Measurements from ENCODE around the gene STRIP2. TPM values are rescaled to one million over a fixed set of nuclear protein-coding genes. Genes with fewer than 3 reads are reported as not detected.

The STRIP2 gene
- total RNA-seq, 1 experiment from 2014 or later = 7.5 TPM

DNA sequence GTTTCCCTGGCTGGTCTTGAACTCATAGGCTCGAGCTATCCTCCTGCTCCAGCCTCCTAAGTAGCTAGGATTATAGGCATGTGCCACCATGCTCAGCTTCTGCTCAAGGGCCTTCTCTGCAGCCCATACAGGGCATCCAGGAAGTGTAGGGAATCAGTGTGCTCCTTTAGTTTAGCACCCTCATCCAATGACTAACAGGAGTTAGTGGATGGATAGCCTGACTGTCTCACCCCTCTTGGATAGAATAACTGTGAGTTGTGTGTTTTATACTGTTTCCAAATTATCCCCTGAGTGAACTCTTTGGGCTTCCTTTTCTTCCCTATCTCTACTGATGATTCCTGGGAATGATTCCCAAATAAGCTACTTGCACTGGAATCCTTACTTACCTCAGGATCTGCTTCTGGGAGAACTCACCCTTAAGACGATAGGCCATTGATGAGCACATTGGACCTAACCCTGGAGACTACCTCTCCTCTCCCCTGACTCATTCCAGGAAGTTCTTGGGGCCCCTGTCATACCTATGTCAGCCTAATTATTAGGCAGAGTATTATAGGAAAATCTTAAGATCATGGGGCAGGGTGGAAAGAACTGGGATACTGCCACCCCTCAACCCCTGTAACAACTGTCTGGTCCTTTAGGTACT, 18.5 kb downstream of the STRIP2 start:
- Histone ChIP-seq H3K4me3 (no peak overlapping the region), H3K9me3 (replicated peaks) (no peaks in the 10 kb centered on the region), H3K27ac (no peak overlapping the region), H3K36me3 (peaks cover 25% of the 10 kb centered on the region), H3K4me1 (replicated peaks) (no peaks in the 10 kb centered on the region), H3K27me3 (replicated peaks) (no peaks in the 10 kb centered on the region)
- no peak for DNase-seq (ENCODE audit: low read depth in 1 of 2, low spot score in 2 of 2)

DNA sequence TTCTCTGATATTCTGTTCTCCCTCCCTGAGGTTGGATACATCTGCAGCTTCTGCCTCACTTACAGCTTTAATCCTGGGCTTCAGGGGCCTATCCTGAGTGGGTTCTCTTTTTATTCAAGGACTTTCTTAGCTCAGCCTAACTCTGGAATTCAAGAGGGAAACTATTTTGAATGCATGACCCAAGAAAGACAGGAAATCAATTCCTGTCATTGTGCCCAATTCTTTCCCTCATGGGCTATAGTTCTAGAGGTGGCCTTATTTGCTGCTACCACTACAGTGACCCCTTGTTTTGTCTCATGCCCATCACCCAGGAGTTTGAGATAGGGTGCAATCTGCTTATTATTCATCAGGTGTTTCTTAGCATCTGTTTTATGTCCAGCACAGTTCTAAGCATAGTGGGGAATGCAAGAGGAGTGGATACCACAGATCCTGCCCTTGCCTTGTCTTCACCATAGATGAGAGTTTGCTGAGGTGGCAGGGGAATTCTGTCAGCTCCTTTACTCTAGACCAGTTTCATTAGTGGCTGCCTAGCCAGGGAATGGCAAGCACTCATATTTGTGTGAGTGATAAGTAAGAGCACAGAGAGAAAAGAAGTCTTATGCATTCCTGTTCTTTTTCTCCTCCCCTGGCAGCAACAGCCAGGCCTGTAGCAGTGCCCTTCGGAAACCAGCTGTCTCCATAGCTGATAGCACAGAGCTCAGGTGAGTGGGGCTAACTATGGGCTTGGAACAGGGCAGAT, 19.4 kb downstream of the STRIP2 start:
- no peaks in the 10 kb centered on the region for H3K4me1 ChIP-seq (replicated peaks)
- peaks cover 24% of the 10 kb centered on the region for H3K36me3 ChIP-seq
- no peak overlapping the region for H3K4me3 ChIP-seq
- no peaks in the 10 kb centered on the region for H3K27me3 ChIP-seq (replicated peaks)
- H3K27ac ChIP-seq = no peak overlapping the region
- no peaks in the 10 kb centered on the region for H3K9me3 ChIP-seq (replicated peaks)
- DNase-seq (ENCODE audit: low read depth in 1 of 2, low spot score in 2 of 2) = no peak

DNA sequence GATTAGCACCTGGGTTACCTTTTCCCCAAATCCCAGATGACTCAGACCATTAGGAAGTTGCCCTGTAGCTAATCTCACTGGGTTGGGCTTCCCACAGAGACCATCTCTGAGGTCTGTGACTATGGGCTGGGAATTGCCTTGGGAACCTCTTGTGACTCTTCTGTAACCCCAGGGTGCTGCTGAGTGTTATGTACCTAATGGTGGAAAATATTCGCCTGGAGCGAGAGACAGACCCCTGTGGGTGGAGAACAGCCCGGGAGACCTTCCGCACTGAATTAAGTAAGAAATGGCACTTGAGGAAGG, 20.0 kb downstream of the STRIP2 start:
- DNase-seq (ENCODE audit: low read depth in 1 of 2, low spot score in 2 of 2) = no peak
- H3K27ac ChIP-seq = no peak overlapping the region
- no peaks in the 10 kb centered on the region for H3K4me1 ChIP-seq (replicated peaks)
- H3K9me3 ChIP-seq (replicated peaks) = no peaks in the 10 kb centered on the region
- H3K36me3 ChIP-seq = peaks cover 27% of the 10 kb centered on the region
- H3K4me3 ChIP-seq = no peak overlapping the region
- no peaks in the 10 kb centered on the region for H3K27me3 ChIP-seq (replicated peaks)

DNA sequence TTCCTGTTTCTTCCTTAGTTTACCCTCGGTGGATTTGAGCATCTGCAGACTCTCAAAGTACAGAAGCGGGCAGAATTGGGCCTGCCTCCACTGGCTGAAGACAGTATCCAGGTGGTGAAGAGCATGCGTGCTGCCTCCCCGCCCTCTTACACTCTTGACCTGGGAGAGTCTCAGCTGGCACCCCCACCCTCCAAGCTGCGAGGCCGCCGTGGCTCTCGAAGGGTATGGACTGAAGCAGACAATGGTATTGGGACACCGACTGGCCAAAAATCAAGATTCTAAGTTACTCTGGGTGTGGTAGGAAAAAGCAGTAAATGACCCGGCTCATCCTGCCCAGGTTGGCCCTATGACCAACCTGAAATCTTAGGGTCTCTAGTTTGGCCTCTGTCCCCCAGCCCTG, 22.2 kb downstream of the STRIP2 start:
- Histone ChIP-seq H3K4me1 (replicated peaks) (no peaks in the 10 kb centered on the region), H3K9me3 (replicated peaks) (no peaks in the 10 kb centered on the region), H3K36me3 (peaks cover 35% of the 10 kb centered on the region), H3K4me3 (no peak overlapping the region), H3K27me3 (replicated peaks) (no peaks in the 10 kb centered on the region), H3K27ac (no peak overlapping the region)
- DNase-seq (ENCODE audit: low read depth in 1 of 2, low spot score in 2 of 2) = no peak

DNA sequence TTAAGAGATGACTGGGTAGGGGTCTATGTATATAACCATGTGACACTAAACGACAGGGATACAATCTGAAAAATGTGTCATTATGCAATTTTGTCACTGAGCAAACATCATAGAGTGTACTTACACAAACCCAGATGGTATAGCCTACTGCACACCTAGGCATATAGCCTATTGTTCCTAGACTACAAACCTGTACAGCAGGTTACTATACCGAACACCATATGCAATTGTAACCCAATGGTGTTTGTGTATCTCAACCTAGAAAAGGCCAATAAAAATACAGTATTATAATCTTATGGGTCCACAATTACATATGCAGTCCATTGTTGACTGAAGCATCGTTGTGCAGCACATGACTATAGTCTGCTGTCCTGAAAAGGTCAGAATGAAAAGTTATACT, 22.9 kb downstream of the STRIP2 start:
- Histone ChIP-seq H3K27me3 (replicated peaks) (no peaks in the 10 kb centered on the region), H3K27ac (no peak overlapping the region), H3K4me1 (replicated peaks) (no peaks in the 10 kb centered on the region), H3K4me3 (no peak overlapping the region), H3K36me3 (peaks cover 35% of the 10 kb centered on the region), H3K9me3 (replicated peaks) (no peaks in the 10 kb centered on the region)
- no peak for DNase-seq (ENCODE audit: low read depth in 1 of 2, low spot score in 2 of 2)

DNA sequence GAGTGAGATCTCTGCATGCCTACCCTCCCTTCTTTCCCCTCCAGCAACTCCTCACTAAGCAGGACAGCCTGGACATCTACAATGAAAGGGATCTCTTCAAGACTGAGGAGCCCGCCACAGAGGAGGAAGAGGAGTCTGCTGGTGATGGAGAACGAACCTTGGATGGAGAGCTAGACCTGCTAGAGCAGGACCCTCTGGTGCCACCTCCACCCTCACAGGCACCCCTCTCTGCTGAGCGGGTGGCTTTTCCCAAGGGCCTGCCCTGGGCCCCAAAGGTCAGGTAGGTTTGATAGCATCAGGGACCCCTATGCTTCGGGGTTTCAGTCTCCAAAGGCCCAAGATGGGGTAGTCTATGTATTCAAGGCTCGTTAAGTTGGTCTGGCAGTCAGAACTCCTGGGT, 23.9 kb downstream of the STRIP2 start:
- peaks cover 41% of the 10 kb centered on the region for H3K36me3 ChIP-seq
- no peaks in the 10 kb centered on the region for H3K27me3 ChIP-seq (replicated peaks)
- no peak for DNase-seq (ENCODE audit: low read depth in 1 of 2, low spot score in 2 of 2)
- no peaks in the 10 kb centered on the region for H3K9me3 ChIP-seq (replicated peaks)
- H3K4me3 ChIP-seq = no peak overlapping the region
- no peak overlapping the region for H3K27ac ChIP-seq
- no peaks in the 10 kb centered on the region for H3K4me1 ChIP-seq (replicated peaks)

DNA sequence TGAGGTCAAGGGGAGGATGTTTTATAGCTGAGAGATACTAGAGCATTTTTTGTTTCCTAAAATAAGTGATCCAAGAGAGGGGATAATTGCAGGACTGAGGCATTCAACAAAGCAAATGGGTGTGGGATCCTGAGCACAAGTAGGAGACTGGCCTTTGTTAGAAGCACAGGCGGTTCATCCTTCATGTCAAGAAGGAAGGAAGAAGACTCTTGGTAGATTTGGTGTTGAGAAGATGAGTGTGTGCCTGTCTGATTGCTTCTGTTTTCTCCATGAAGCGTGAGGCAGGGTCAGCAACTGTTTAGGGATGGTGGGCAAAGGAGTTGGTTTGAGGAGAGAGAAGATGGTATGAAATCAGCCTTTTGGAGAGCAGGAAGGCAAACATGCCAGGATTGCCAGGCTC, 27.6 kb downstream of the STRIP2 start:
- Histone ChIP-seq H3K27me3 (replicated peaks) (no peaks in the 10 kb centered on the region), H3K27ac (no peak overlapping the region), H3K9me3 (replicated peaks) (no peaks in the 10 kb centered on the region), H3K36me3 (peaks cover 44% of the 10 kb centered on the region), H3K4me1 (replicated peaks) (no peaks in the 10 kb centered on the region), H3K4me3 (no peak overlapping the region)
- no peak for DNase-seq (ENCODE audit: low read depth in 1 of 2, low spot score in 2 of 2)

DNA sequence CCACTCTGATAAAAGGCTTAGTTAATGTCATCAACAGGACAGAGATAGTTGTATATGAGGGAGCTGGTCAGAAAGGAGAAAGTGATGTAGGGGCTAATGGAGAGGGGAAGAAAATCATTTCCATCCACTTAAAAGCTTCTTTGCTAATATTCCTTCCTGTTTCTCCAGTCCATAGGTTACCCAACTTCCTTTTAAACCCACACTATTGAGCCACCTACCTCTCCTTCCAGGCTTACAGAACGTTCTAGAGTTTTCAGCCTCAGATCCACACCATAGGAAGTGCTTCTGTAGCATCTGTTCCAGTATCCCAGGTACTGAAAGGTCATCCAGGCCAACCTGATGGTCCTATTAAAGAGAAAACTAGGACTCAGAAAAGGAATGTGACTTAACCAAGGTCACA, 28.2 kb downstream of the STRIP2 start:
- no peak for DNase-seq (ENCODE audit: low read depth in 1 of 2, low spot score in 2 of 2)
- H3K36me3 ChIP-seq = peaks cover 38% of the 10 kb centered on the region
- H3K4me1 ChIP-seq (replicated peaks) = no peaks in the 10 kb centered on the region
- no peaks in the 10 kb centered on the region for H3K9me3 ChIP-seq (replicated peaks)
- no peak overlapping the region for H3K4me3 ChIP-seq
- no peak overlapping the region for H3K27ac ChIP-seq
- H3K27me3 ChIP-seq (replicated peaks) = no peaks in the 10 kb centered on the region

DNA sequence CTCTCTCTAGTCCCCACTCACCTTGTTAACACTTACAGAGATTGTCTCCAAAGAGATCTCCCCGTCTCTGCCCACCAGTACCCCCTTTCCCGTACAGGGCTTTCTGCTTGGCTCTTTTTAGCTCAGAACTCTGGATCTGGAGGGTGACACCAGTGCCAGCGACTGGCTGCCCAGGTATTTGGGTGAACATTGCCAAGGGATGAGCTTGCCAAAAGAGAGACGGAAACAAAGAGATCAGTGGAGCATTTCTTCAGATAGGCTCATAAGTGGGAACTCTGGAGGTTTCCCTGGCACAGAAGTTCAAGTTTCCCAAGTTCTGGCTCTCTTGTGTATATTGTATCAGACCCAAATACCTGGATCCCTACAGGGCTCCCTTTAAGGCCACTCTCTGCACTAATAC, 30.0 kb downstream of the STRIP2 start:
- DNase-seq (ENCODE audit: low read depth in 1 of 2, low spot score in 2 of 2) = no peak
- no peaks in the 10 kb centered on the region for H3K9me3 ChIP-seq (replicated peaks)
- peaks cover 32% of the 10 kb centered on the region for H3K36me3 ChIP-seq
- no peak overlapping the region for H3K4me3 ChIP-seq
- no peak overlapping the region for H3K27ac ChIP-seq
- no peaks in the 10 kb centered on the region for H3K27me3 ChIP-seq (replicated peaks)
- H3K4me1 ChIP-seq (replicated peaks) = no peaks in the 10 kb centered on the region

DNA sequence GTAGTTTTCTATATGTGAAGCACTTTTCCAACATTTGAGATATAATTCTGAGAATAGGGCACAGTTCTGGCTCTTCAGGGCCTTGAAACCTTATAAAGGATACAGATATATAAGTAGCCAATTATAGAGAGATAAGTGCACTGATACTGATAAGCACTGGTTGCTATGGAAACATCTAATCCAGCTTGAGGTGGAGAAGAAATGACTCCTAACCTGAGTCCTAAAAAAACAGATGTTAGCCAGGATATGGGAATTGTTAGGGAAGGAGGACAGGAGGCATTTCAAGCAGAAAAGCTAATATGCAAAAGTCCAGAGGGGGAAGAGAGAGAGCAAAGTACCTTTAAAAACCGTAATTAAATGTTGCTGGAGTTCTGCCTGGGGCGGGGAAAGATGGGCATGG, 30.8 kb downstream of the STRIP2 start:
- peaks cover 23% of the 10 kb centered on the region for H3K36me3 ChIP-seq
- no peak overlapping the region for H3K27ac ChIP-seq
- H3K4me3 ChIP-seq = no peak overlapping the region
- H3K9me3 ChIP-seq (replicated peaks) = no peaks in the 10 kb centered on the region
- no peaks in the 10 kb centered on the region for H3K27me3 ChIP-seq (replicated peaks)
- H3K4me1 ChIP-seq (replicated peaks) = no peaks in the 10 kb centered on the region
- DNase-seq (ENCODE audit: low read depth in 1 of 2, low spot score in 2 of 2) = no peak

DNA sequence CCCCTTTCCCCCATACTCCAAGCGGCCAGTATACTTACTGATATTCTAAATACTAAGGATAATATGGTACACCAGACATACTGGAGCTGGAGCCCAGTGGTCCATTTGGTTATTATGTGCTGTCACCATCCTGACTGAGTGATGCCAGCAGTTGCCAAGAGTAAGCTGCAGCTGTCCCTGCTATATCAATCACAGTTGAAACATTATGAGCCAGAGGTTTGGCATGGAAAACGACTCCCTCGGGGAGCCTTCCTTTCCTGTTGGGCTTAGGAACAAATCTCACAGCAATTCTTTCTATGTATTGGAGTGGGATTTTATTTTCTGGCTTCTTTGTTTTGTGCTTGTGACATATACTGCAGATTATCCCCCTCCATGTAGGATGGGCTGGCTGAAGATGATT, 32.6 kb downstream of the STRIP2 start:
- Histone ChIP-seq H3K4me3 (no peak overlapping the region), H3K27ac (no peak overlapping the region), H3K9me3 (replicated peaks) (no peaks in the 10 kb centered on the region), H3K4me1 (replicated peaks) (no peaks in the 10 kb centered on the region), H3K36me3 (peaks cover 20% of the 10 kb centered on the region; the same call in 1 of the 2 replicates), H3K27me3 (replicated peaks) (no peaks in the 10 kb centered on the region)
- DNase-seq (ENCODE audit: low read depth in 1 of 2, low spot score in 2 of 2) = no peak

DNA sequence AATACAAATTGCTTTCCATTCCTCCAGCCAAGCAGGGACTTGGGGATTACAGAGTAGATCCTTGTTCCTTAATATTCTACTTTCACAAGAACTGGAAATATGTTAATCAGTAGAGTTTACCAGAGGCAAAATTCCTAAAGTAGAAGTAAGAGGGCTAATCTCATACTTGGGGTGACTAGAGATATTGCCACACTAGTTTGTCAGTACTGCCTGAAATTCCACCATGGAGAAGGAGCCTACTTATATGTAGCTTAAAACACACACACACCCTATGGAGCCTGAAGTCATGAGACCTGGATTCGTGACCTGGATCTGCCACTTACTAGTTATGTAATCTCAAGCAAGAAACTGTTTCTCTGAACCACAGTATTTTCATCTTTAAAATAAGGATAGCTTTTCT, 33.9 kb downstream of the STRIP2 start:
- H3K9me3 ChIP-seq (replicated peaks) = no peaks in the 10 kb centered on the region
- no peak overlapping the region for H3K4me3 ChIP-seq
- no peak for DNase-seq (ENCODE audit: low read depth in 1 of 2, low spot score in 2 of 2)
- H3K4me1 ChIP-seq (replicated peaks) = no peaks in the 10 kb centered on the region
- no peak overlapping the region for H3K27ac ChIP-seq
- no peaks in the 10 kb centered on the region for H3K27me3 ChIP-seq (replicated peaks)
- peaks cover 14% of the 10 kb centered on the region; the same call in 1 of the 2 replicates for H3K36me3 ChIP-seq

DNA sequence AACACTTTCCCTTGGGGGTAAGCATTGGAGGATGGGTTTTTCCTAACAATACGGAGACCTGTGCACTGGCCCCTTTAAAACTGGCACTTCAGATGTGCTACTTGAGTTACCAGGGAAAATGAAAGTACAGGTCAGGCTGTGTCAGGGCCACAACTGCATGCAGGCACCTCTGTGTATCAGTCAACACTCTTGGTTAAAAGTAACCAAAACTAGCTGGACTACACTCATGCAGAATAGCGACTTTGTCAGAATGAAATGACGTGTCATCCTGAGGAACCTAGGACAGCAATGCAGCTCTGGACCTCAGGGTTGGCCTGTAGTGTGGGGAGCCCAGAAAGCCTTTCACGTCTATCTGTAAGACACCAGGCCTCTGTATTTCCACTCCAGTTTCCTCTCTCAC, 34.3 kb downstream of the STRIP2 start:
- Histone ChIP-seq H3K27me3 (replicated peaks) (no peaks in the 10 kb centered on the region), H3K4me3 (no peak overlapping the region), H3K9me3 (replicated peaks) (no peaks in the 10 kb centered on the region), H3K27ac (no peak overlapping the region), H3K4me1 (replicated peaks) (no peaks in the 10 kb centered on the region), H3K36me3 (peaks cover 14% of the 10 kb centered on the region; the same call in 1 of the 2 replicates)
- no peak for DNase-seq (ENCODE audit: low read depth in 1 of 2, low spot score in 2 of 2)

DNA sequence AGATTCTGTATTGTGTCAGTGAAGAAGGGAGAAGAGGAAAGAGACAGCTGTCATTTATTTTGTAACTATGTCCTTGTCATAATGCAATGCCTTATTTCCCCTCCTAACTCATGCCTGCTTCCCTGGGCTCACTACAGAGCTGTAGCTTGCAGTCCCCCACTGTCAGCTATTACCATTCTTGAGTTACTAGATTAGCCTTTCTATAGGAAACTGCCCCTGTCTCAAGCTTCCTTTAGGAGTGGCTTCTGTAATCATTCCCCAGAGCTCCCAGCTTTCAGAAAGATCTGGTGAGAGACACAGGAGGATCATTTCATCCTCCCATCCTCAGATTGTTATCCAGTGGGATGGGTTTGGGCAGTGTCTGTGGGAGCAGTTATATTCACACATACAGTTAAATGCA, 35.7 kb downstream of the STRIP2 start:
- Histone ChIP-seq H3K36me3 (peaks cover 8% of the 10 kb centered on the region; the same call in 1 of the 2 replicates), H3K9me3 (replicated peaks) (no peaks in the 10 kb centered on the region), H3K27me3 (replicated peaks) (no peaks in the 10 kb centered on the region), H3K4me1 (replicated peaks) (no peaks in the 10 kb centered on the region), H3K27ac (no peak overlapping the region), H3K4me3 (no peak overlapping the region)
- no peak for DNase-seq (ENCODE audit: low read depth in 1 of 2, low spot score in 2 of 2)

DNA sequence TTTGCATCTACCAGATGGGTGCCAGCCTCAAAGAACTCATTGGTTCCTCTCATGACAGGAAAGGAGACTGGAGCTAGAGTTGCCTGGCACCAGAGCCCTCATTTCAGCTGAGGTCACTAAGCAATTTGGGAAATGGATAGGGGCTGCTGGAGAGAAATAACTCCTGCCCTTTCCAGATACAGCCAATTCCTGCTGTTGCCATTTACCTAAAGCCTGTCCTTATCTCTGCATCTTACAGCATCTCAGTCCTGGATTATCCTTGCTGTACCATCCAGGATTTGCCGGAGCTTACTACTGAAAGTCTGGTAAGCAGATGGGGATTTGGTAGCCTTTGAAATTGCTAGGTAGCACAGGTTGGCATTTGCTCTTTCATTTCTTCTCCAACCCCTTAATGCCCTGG, 36.2 kb downstream of the STRIP2 start:
- H3K4me3 ChIP-seq = no peak overlapping the region
- H3K36me3 ChIP-seq = peaks cover 6% of the 10 kb centered on the region; the same call in 1 of the 2 replicates
- H3K9me3 ChIP-seq (replicated peaks) = no peaks in the 10 kb centered on the region
- no peak overlapping the region for H3K27ac ChIP-seq
- H3K27me3 ChIP-seq (replicated peaks) = no peaks in the 10 kb centered on the region
- no peak for DNase-seq (ENCODE audit: low read depth in 1 of 2, low spot score in 2 of 2)
- H3K4me1 ChIP-seq (replicated peaks) = no peaks in the 10 kb centered on the region

All from SJSA1 (cell line).